ENCODE measurements around the gene IPO4. TPM values are rescaled to one million over a fixed set of nuclear protein-coding genes. Genes with fewer than 3 reads are reported as not detected.

IPO4 gene
- total and polyA plus RNA-seq, 10 of the 15 experiments (the other 5 are each of a cell fraction or from before 2014, with no cell fraction given): 7.8 to 139 (median 37.6) TPM

DNA sequence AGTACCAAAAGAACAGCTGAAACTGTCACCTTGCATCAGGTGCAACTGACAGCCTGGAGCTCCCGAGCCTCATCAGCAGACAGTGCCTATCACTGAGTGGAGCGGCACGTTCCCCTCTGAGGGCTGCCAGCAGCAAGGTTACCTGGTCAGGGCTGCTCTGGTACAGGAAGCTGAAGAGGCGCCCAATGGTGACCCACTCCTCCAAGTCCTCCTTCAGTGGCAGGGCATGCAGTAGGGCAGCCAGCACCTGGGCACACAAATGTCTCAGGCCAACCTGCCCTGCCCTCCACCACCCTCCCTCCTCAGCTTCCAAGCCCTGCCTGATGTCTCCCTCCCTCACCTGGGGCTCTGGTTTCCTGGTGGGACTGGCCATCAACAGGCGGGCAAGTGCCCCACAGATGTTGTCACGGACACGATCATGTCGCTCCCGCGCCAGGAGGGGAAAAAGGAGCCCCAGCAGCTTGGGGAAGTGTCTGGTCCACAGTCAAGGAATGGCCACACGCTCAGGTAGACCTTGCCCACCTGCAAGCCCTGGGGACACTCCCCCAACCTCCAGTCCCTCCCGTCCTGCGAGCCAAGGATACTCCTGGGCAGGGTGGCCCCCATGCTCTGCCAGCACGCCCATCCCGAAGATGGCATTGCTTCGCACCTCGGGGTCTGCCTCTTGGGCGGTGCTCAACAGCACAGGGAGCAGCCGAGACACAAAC is 7.1 kb downstream of the IPO4 start:
- TF ChIP-seq STAT3 (IDR thresholded peaks at IDR 0.05; ENCODE audit: low read depth, low read length) (no peak), POLR2A (IDR thresholded peaks at IDR 0.05; ENCODE audit: low read depth, low read length) (peak; percentile 77), POLR2AphosphoS5 (IDR thresholded peaks at IDR 0.05; ENCODE audit: low read length) (peak; percentile 56), BCL11A (IDR thresholded peaks at IDR 0.05; ENCODE audit: low read depth, low read length) (no peak), SUPT20H (IDR thresholded peaks at IDR 0.05; ENCODE audit: borderline replicate concordance, control insufficient read depth, low read depth, low read length) (no peak)
- TF ChIP-seq, protein P1, sequence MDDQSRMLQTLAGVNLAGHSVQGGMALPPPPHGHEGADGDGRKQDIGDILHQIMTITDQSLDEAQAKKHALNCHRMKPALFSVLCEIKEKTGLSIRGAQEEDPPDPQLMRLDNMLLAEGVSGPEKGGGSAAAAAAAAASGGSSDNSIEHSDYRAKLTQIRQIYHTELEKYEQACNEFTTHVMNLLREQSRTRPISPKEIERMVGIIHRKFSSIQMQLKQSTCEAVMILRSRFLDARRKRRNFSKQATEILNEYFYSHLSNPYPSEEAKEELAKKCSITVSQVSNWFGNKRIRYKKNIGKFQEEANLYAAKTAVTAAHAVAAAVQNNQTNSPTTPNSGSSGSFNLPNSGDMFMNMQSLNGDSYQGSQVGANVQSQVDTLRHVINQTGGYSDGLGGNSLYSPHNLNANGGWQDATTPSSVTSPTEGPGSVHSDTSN (IDR thresholded peaks at IDR 0.05; ENCODE audit: insufficient replicate concordance, low read depth, low read length): no peak
- in situ Hi-C loops (cut with MboI) (no loop called here), intact Hi-C loops (cut with micrococcal nuclease; ENCODE audit: unreplicated experiment) (no loop called here)
- BruUV-seq (replicated peaks): no TSS peak
- ChIA-PET SMC1A (ENCODE audit: uncharacterized antibody, unreplicated experiment) (no interaction called here), CTCF (interaction anchor here (1.0 kb wide), 1 partner anchor 32 kb away, joined by 5 read pairs; the partner anchor contains the start of gene CHMP4A), RAD21 (ENCODE audit: unreplicated experiment) (interaction anchor here (1.7 kb wide), 1 partner anchor 115 kb away, joined by 4 read pairs; no protein-coding TSS in a partner anchor), POLR2A (interaction anchor here (1.6 kb wide), 1 partner anchor 20 kb away, joined by 6 read pairs; the partner anchor contains the start of gene IRF9)
- Histone ChIP-seq H3K4me2 (ENCODE audit: control insufficient read depth, insufficient read depth) (no peak overlapping the region), H3K79me2 (ENCODE audit: control insufficient read depth, insufficient read depth, low read length) (peaks cover under 1% of the 10 kb centered on the region), H3K27me3 (replicated peaks in 1 of 2; ENCODE audit: control insufficient read depth in 2 of 2, insufficient read depth in 2 of 2, low read length in 1 of 2) (no peaks in the 10 kb centered on the region), H3K9me3 (replicated peaks; ENCODE audit: control insufficient read depth, insufficient read depth, low read length) (no peaks in the 10 kb centered on the region), H3K9ac (ENCODE audit: control insufficient read depth, insufficient read depth, low read length) (no peak overlapping the region), H3K27ac (ENCODE audit: control insufficient read depth, insufficient read depth) (no peak overlapping the region), H3K4me1 (ENCODE audit: control insufficient read depth, insufficient read depth, low read length) (no peaks in the 10 kb centered on the region), H4K20me1 (ENCODE audit: control insufficient read depth, insufficient read depth) (no peaks in the 10 kb centered on the region), H3K36me3 (ENCODE audit: control insufficient read depth in 2 of 2, insufficient read depth in 2 of 2, low read length in 1 of 2) (peaks cover 21 to 57% of the 10 kb centered on the region in 2 experiments), H3K4me3 (no peak overlapping the region), H2AFZ (ENCODE audit: control insufficient read depth, low read depth, low read length) (no peak overlapping the region)
- FAIRE-seq (no peak), ATAC-seq (no peak), DNase-seq (ENCODE audit: low read depth, low spot score) (no peak)
- WGBS (ENCODE audit: insufficient coverage, insufficient replicate concordance, low lambda C conversion rate, missing lambda C conversion rate): 87% methylated on average over 19 of the region's 19 CpGs

All from GM12878 (cell line).